Measurements from ENCODE around the gene FLYWCH1.

- TF ChIP-seq POLR2AphosphoS5 (IDR thresholded peaks at IDR 0.05; ENCODE audit: low read depth, low read length) (no peak), TAF1 (IDR thresholded peaks at IDR 0.05; ENCODE audit: borderline replicate concordance, insufficient read depth, low read length) (no peak), REST (IDR thresholded peaks at IDR 0.05; ENCODE audit: insufficient read depth in 1 of 2, low read depth in 2 of 2, low read length in 2 of 2) (no peak)
These were observed 80.8 kb downstream of the FLYWCH1 start for GRCh38 chr16:2992383-2993081.

Measured in PFSK-1 (cell line).